HG03108 (cell line): ENCODE measurements around the gene GLG1.
"Not testable (repeated sequence)": the region's sequence is repeated elsewhere in the genome, so short reads cannot be mapped to it uniquely, and the experiment has no call there.

ENCODE experiments used
- ATAC-seq: cut with Tn5 transposase; IDR thresholded peaks from one replicate; pipeline ENCODE4 v1.9.1; 2021; ENCODE audit warnings: moderate library complexity; ENCODE audit not compliant: unreplicated experiment

Gene GLG1

DNA sequence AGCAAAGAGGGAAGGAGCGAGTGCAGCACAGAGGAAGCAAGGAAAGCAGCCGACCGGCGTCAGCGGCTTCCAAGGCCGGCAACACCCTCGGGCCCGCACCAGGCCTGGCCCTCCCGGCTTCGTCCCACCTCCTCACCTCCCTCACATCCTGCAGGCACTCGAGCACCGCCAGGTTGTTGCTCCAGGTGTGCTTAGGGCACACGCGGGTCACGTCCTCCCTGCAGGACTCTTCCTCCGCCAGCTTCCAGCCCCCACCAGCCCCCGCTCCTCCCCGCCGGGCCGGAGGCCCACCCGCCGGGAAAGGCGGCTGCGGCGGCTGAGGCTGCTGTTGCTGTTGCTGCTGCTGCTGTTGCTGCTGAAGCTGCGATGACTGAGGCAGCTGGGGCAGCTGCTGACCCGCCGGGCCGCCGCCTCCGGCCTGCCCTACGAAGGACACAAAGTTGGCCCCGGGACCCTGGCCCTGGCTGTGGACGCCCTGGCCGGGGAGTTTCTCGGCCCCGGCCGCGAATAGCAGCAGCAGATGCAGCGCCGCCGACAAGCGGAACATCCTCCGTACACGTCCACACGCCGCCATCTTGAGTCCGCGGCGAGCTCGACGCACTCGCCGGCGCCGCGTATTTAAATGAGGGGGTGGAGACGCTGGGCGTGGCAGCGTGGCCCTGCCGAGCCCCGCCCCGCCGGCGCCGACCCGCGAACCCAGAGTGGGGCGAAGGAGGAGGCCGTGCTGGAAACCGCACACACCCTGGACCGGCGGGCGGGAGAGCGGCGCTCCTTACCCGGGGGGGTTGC is at the start of gene GLG1:
Gene GLG1 (minus strand): TSS at position 594 of the 789 bp plus-strand sequence. CDS start 20 bp downstream, at position 574.
- ATAC-seq = peak; percentile 97

DNA sequence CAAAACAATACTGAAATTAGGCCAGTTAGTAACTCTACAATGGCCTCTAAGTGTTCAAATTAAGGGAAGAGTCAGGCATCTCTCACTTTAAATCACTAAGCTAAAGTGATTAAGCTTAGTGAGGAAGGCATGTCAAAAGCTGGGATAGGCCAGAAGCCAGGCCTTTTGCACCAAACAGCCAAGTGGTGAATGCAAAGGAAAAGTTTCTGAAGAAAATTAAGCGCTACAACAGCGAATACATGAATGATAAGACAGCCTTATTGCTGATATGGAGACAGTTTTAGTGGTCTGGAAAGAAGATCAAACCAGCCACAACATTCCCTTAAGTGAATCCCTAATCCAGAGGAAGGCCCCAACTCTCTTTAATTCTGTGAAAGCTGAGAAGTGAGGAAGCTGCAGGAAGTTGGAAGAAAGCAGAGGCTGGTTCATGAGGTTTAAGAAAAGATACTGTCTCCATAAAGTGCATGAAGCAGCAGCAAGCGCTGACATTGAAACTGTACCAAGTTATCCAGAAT is 47.7 kb upstream of the GLG1 start:
- no peak for ATAC-seq

DNA sequence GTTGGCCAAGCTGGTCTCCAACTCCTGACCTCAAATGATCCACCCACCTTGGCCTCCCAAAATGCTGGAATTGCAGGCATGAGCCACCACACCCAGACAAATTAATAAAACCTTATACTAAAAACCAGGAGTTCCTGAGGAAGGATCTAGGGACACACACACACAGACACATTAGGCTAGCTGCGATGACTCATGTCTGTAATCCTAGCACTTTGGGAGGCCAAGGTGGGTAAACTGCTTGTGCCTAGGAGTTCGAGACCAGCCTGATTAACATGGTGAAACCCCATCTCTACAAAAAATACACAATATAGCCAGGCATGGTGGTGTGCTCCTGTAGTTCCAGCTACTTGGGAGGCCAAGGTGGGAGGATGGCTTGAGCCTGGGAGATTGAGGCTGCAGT is 46.0 kb upstream of the GLG1 start:
- ATAC-seq = not testable (repeated sequence)

DNA sequence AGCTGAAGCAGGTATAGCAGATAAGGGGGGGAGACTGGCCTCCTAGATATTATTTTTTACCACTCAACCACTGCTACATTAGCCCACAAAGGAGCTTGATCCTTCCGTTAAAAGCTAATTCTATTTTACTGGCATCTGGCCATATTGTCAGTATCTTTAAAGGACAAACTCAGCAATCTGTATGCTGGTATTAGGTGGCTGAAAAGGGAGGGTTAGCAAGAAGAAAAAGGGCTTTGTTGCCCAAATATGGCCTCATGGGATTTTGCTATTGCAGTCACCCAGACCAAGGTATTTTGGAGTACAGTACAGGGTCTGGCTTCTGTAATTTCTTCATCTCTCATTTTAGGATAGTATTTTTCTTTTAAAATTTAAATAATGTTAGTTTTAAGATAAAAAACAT is 45.3 kb upstream of the GLG1 start:
- no peak for ATAC-seq

DNA sequence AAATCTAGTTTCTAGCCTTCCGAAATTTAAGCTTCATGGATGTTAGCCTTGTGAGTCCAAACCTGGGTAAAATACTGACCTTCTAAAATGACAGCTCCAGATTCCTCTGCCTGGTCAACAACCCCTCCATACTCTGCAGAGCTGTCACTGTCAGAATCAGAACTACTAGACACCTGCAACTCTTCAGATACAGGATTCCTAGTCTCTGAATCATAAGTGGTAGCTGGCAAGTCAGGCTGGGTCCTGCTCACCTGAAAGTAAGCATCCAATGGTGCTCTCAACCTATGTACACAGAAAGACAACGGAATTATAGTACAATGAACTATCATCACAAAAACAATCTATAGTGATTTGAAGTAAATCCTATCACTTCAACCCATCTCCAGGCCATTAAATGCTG is 44.9 kb upstream of the GLG1 start:
- ATAC-seq = no peak

DNA sequence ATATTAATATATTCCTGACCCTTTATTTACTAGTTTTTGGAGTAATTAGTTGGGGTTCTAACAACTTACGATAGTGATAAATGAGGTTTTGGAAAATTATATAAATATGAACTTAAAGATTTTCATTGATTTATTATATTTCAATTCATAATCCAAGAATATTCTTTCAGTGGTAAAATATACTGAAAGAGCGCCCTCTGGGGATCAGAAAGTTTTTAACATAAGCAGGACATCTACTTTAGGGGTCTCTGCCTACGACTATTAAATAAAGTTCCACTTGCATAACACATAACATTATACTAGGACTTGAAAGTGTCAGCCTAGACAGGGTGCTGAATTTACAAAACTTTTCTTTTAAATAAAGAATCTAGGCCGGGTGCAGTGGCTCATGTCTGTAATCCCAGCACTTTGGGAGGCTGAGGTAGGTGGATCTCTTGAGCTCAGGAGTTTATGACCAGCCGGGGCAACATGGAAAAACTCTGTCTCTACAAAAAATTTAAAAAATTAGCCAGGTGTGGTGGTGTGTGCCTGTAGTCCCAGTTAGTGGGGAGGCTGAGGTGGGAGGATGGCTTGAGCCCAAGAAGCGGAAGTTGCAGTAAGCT is 44.2 kb upstream of the GLG1 start:
- ATAC-seq = no peak

DNA sequence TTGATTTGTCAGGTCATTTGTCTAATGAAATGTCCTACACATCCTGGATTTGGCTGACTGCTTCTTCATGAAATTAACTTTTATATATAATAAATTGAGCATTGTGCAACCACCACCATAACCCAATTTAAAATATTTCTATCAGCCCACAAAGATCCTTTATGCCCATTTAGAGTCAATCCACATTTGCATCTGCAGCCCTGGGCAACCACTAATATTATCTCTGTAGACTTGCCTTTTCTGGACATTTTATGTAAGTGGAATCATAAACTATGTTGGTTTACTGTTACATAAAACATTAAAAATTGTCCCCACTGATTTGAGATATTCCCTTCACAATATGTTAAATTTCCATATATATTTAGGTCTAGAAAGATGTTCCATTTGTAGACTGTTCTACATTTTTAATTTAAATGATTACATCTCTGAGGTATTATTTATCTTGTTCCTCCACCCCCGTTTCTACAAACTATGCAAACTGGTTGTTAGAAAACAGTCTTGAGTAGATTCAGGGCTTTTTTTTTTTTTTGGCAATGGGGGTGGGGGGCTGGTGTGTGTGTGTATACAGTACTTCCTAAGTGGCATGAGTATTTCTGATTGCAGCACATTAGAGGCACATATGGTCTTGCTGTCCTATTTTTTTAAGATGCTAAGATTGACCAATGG is 43.1 kb upstream of the GLG1 start:
- no peak for ATAC-seq

DNA sequence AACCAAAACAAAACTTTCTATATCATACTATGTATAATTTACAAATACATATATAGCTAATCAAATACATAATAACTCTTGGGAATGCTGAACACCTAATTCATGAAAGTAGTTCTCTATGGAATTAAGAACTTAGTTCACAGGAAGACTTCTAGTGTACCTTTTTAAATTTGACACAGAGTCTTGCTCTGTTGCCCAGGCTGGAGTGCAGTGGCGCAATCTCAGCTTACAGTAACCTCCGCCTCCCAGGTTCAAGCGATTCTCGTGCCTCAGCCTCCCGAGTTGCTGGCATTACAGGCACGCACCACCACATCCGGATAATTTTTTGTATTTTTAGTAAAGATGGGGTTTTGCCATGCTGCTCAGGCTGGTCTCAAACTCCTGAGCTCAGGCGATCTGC is 35.1 kb upstream of the GLG1 start:
- ATAC-seq = no peak

DNA sequence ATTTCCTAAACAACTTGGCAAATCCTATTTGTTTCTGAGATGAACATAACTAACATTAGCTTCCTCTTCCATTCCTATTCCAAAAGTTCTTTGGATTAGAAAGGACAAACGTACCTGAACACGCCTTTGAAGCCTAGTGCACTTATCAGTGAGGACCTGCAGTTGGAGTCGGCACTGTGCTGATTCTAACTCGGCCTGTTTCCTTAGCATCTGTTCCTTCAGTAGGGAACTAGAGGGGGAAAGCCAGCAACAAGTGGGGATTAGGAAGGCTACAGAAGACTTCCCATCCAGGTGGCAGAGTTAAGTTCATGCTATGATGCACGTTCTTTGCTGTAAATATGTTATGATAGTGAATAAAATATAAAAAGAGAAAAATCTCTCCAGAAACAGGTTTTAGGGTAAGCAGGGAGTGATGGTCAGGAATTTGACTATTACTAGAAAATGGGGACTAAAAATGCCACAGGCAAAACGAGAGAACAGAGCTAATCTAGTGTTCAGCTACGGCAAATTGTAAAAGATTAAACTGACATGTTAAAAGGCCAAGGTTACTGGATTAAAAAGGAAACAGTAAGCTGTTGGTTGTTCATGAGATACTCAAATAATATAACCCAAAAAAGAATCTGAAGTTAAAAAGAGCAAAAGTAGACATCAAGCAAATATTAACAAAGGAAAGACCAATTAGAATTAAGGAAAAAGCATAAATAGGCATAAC is 31.0 kb upstream of the GLG1 start:
- ATAC-seq = no peak

DNA sequence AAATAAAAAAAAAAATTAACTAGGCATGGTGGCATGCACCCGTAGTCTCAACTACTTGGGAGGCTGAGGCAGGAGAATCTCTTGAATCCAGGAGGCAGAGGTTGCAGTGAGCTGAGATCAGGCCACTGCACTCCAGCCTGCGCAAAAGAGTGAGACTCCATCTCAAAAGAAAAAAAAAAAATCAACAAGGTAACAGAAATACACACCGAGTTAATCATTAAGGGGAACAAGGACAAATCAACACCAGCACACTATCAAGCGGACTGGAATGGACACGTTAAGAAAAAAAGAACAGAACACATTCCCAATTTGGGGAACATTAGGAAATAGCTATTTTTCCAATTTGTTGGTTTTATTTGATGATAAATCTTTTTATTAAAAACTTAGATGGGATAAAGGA is 28.4 kb upstream of the GLG1 start:
- ATAC-seq = no peak

DNA sequence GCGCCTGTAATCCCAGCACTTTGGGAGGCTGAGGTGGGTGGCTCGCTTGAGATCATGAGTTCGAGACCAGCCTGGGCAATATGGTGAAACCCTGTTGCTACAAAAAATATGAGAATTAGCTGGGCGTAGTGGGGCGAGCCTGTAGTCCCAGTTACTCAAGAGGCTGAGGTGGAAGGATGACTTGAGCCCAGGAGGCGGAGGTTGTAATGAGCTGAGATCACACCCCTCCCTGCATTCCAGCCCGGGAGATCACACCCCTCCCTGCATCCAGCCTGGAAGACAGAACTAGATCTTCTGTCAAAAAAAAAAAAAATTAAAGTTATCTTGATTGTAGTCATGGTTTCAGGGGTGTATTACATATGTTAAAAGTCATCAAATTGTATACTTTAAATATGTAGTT is 26.8 kb upstream of the GLG1 start:
- ATAC-seq = no peak

DNA sequence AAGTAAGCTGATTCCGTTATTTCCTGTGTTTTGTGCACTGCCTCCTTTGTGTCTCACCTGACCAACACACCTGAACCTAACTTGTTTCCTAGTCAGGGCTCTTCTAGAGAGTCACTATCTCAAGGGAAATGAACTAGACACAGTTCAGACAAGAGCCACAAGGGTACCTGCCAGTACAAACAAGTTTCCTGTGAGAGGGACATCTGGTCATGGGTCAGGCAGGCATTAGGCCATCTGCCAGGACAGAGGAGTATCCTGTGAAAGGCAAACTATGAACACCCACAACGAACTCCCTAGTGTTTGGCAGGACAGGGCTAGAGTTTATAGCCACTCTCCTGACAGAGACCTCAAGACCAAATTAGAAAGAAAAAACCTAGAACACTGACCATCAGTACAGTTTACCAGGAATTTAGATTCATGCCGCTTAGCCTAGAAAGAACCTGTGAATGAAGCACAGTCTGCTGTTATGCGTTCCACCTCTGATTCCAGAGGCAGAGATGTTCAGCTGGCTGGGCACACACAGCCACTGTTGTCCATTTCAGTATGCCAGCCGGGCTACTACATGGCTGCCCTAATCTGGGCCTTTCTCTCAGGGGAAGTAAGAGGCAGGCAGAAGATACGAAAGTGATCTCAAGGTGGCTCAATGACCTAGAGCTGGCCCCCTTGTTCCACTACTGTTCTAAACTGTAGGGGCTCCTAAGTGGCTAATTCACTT is 20.7 kb upstream of the GLG1 start:
- no peak for ATAC-seq

DNA sequence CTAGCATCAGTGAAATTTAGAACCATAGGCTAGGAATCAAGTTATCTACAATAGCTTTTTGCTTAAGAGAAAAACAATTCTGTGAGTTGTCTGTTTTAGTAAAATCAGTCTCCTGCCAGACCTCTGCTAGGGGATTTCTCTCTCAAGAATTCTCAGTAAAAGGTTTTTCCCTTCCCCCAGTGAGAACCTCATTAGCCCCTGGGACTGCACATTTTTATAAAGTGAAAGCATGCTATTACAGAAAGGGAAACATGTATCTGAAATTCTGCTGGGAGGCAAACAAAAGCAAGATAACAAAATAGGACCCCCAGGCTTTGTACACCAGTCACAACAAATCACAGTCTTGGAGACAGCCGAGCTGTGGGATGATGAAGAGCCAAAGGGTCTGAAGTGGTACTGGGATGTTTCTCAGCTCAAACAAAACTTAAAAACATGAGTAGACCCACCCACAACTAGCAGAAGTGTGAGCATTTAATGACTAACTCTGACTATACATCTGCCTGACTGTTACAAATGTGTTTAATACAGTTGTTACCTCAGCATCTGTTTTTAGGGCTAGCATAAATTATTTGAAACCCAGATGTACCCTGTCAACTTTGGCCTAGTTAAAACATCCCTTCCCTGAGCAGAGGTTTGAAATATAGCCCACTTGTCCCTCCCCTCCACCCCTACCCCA is 20.0 kb upstream of the GLG1 start:
- no peak for ATAC-seq

DNA sequence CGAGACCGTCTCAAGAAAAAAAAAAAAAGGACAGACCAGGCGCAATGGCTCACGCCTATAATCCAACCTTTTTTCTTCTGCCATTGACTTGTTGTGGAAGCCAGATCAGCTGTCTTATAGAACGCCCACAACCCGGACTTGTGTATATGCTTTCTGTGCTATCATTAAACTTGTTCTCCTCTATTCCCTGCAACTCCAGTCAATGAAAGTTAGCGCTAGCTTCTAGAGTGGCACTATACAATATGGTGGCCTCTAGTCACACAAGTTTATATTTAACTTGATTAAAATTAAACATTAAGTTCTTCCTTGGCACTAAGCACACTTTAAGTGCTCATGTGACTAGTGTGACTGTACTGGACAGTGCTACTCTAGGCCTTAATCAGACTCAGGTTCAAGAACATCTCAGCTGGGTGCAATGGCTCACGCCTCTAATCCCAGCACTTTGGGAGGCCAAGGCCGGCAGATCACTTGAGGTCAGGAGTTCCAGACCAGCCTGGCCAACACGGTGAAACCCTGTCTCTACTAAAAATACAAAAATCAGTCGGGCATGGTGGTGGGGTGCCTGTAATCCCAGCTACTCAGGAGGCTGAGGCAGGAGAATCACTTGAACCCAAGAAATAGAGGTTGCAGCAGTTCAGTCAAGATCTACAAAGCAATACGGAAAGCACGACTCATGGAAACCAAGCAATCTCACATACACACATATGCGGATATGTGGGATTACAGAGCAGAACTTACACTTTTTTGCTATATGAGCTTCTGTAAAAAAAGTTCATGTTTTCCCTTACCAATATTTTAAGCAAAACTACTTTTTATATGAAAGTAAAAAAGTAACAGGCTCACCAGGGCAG is 18.8 kb upstream of the GLG1 start:
- ATAC-seq = no peak

DNA sequence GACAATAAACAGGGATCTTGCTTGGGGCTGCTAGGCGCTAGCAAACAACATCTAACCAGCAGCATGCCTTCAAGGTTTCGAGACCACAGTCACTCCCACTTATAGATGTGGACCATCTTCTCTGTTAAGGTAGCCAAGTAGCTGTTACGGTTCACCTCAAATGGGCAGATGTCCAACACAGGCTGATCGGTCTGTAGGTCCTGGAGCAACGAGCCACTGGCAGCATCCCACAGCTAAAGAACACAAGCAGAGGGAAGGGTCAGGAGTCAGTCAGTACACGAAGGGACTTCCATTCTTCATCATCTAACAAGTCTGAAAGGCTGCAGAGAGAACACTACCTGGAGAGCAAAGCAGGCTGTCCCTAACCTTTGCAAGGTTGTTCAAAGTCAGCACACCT is 16.9 kb upstream of the GLG1 start:
- no peak for ATAC-seq

DNA sequence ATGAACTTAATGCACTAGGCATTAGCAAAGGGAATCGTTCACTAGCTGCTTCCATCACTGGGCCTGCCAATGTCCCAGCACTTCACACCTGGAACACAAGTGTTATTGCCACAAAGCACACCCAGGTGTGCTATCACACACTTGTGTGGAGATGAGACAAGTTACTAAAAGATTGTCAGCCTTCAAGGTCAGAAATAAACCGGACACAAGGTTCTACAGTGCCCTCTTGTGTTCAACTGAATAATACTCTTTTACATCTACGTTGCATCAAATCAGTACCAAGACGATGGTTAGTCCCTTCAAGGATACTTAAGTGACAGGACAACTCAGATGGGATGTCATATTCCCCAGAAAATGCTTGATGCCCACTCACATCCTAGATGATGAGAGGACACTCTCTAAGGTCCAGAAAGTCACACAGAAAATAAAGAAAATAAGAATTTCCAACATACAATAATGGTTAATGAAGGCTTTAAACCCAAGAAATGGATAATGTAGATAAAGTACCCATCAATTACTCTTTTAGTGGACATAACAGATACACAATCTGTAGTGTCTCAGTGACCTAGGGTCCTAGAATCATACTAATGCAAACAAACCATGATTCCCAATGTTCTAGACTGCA is 16.4 kb upstream of the GLG1 start:
- no peak for ATAC-seq

DNA sequence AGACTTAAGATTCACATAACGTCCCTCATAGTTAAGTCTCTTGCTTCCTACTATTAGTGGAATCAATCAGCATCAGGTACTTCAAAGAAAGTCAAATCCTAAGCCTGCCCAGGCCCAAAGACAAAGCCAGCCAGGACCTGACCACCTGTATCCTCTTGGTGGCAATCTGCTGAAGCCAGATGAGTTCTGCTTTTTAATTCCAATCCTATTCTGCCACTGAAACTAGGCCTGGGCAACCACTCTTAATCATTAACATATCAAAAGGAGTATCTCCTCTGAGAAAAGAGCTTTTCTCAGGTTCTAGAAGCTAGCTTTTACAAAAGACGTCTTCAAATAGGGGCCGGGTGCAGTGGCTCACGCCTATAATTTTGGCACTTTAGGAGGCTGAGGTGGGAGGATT is 15.1 kb upstream of the GLG1 start:
- ATAC-seq = no peak

DNA sequence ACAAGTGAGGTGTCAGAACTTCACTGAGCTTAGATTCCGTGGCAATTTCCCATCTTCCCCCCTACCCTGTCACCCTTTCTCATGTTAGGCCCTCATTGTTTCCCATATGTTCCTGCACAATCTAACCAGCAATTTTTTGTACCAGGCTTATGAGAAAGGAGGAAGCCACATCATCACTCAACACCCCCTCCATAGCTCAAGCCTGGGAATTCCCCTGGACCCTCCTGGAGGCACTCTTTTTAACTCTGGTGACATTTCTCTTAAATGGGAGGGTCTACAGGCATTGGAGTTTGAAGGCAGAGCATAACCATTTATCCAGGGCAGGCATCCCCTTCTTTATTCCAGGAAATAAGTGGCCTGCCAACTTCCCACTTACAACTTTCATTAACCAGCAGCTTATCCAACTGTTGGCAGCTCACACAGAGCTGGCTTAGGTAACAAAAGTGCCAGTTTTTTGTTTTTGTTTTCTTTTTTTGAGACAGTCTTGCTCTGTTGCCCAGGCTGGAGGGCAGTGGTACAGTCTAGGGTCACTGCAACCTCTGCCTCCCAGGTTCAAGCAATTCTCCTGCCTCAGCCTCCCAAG is 10.4 kb upstream of the GLG1 start:
- no peak for ATAC-seq
